Tibial nerve (tissue), 4 donors: Measurements from ENCODE around the gene RBBP5. TPM values are rescaled to one million over a fixed set of nuclear protein-coding genes. Genes with fewer than 3 reads are reported as not detected.

ENCODE experiments used
- DNase-seq, 2 donors: peaks; one replicate each; pipeline ENCODE4 v3.0.0-alpha.2; 2019; ENCODE audit warnings: low spot score in 2 of 2
- H3K27ac ChIP-seq, 4 donors: fragments of 200-600 bp; sonication (generic) in 3 of 4; one replicate each; pipeline ENCODE4 v1.5.1; 2017 to 2019; ENCODE audit warnings: mild to moderate bottlenecking in 1 of 4
- H3K27me3 ChIP-seq, 2 donors: fragments of 200-600 bp; sonication (generic) in 1 of 2; one replicate each; pipeline versions ENCODE4 v1.5.1 to v1.6.0; 2017 to 2019
- H3K36me3 ChIP-seq, 3 donors: fragments of 200-600 bp; sonication (generic); one replicate each; pipeline ENCODE4 v1.5.1; 2018 to 2019
- H3K4me1 ChIP-seq, 4 donors: fragments of 200-600 bp; sonication (generic) in 3 of 4; one replicate each; pipeline ENCODE4 v1.5.1; 2017 to 2019
- H3K4me3 ChIP-seq, 4 donors: fragments of 200-600 bp; sonication (generic) in 3 of 4; one replicate each; pipeline ENCODE4 v1.5.1; 2017 to 2019; ENCODE audit warnings: mild to moderate bottlenecking in 1 of 4, moderate library complexity in 1 of 4
- H3K9me3 ChIP-seq, 4 donors: fragments of 200-600 bp; sonication (generic) in 3 of 4; one replicate each; pipeline ENCODE4 v1.5.1; 2017 to 2019
- EP300 ChIP-seq, 2 donors: sonication (generic); formaldehyde crosslinking; IDR thresholded peaks; one replicate each; pipeline ENCODE4 v1.6.1; 2017; ENCODE audit warnings: antibody characterized with exemption in 2 of 2, mild to moderate bottlenecking in 1 of 2
- POLR2A ChIP-seq, 2 donors: fragments of 450-650 bp; IDR thresholded peaks; one replicate each; pipeline ENCODE4 v1.6.1; 2017; ENCODE audit warnings: antibody characterized with exemption in 2 of 2, mild to moderate bottlenecking in 2 of 2, moderate library complexity in 2 of 2
- WGBS, 2 donors: methylation state at CpG; one replicate each; pipeline ENCODE4 v1.1.5; 2018; 5-methylcytosine and 5-hydroxymethylcytosine counted together
- total RNA-seq, 4 donors: library from RNA; depleted of rRNA; stranded (reverse); fragments of >200 nt; gene quantifications; one replicate each; pipeline ENCODE4 v1.1.0, GENCODE V29; 2016
- TF ChIP-seq, protein P1 (sequence below), 5 experiments: fragments of 200-600 bp in 3 of 5; fragments of 450-650 bp in 2 of 5; sonication (generic) in 3 of 5; IDR thresholded peaks; one replicate each; pipeline ENCODE4 v1.5.1; 2016 to 2019; ENCODE audit warnings: antibody characterized with exemption in 5 of 5, mild to moderate bottlenecking in 3 of 5, moderate library complexity in 2 of 5

The RBBP5 gene
- total RNA-seq, 4 donors from 2014 or later: 12.5 to 18.4 (median 14.4) TPM

DNA sequence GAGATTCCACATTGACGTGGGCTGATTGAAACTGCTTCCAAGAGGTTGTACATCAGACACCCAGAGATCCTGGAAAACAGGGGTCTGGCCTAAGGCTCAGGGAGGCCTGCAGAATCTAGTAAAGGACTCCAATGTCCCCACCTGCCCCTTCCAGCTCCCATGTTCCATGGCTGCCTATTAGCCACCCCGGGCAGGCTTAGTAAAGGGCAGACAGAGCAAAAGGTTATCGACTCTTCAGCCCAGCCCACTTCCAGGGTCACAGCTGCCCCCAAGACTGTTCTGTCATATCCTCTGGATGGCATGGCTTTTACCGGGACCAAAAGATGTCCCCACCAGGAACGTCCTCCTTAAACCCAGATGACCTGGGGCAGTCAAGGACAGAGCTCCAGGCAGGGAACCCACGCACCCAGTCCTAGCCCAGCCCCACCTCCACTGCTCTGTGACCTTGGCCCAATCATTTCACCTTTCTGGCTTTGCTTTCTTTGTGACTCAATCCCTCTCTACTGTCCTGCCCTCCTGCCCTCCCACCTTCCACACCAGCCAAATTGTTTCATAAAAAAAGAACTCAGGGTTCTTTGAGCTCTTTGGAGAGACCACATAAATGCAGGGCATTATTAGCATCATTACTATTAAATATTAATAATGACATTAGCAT is 83.5 kb downstream of the RBBP5 start:
- no peak overlapping the region for H3K4me3 ChIP-seq
- H3K27ac ChIP-seq: no peak overlapping the region
- no peaks in the 10 kb centered on the region for H3K9me3 ChIP-seq
- peaks cover 0 to 2% of the 10 kb centered on the region in 2 donors for H3K27me3 ChIP-seq
- DNase-seq: no peak
- no peak for TF ChIP-seq POLR2A (IDR thresholded peaks at IDR 0.05)
- TF ChIP-seq EP300 (IDR thresholded peaks at IDR 0.05): no peak
- TF ChIP-seq, protein P1, sequence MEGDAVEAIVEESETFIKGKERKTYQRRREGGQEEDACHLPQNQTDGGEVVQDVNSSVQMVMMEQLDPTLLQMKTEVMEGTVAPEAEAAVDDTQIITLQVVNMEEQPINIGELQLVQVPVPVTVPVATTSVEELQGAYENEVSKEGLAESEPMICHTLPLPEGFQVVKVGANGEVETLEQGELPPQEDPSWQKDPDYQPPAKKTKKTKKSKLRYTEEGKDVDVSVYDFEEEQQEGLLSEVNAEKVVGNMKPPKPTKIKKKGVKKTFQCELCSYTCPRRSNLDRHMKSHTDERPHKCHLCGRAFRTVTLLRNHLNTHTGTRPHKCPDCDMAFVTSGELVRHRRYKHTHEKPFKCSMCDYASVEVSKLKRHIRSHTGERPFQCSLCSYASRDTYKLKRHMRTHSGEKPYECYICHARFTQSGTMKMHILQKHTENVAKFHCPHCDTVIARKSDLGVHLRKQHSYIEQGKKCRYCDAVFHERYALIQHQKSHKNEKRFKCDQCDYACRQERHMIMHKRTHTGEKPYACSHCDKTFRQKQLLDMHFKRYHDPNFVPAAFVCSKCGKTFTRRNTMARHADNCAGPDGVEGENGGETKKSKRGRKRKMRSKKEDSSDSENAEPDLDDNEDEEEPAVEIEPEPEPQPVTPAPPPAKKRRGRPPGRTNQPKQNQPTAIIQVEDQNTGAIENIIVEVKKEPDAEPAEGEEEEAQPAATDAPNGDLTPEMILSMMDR (IDR thresholded peaks at IDR 0.05): no peak
- peaks cover 0 to 10% (median 2%) of the 10 kb centered on the region in 4 donors for H3K4me1 ChIP-seq
- no peaks in the 10 kb centered on the region for H3K36me3 ChIP-seq
- WGBS, 2 donors: 73 to 85% methylated on average over 6 of the region's 6 CpGs

DNA sequence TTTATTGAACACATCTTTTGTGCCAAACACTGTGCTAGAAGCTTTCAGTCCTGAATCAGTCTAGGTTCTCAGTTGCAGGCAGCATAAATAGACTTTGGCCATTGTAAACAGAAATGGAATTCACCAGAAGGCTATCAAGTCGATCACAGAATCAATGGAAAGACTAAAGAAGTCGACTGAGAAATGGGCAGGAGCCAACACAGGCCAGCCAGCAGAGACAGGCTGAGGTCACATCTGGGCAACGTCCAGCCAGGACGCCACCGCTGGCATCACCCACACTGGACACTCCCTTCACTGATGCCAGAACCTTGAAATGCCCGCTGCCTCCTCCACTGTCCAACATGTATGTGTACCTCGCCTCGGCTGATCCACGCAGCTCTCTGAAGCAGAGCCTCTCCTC is 84.2 kb downstream of the RBBP5 start:
- Histone ChIP-seq H3K4me3 (no peak overlapping the region), H3K9me3 (no peaks in the 10 kb centered on the region), H3K27ac (no peak overlapping the region), H3K27me3 (no peaks in the 10 kb centered on the region), H3K36me3 (no peaks in the 10 kb centered on the region), H3K4me1 (peaks cover 0 to 3% (median under 1%) of the 10 kb centered on the region in 4 donors)
- no peak for DNase-seq
- WGBS, 2 donors: 50 to 73% methylated on average over 5 to 9 of the region's 9 CpGs
- TF ChIP-seq, protein P1 (IDR thresholded peaks at IDR 0.05): no peak
- TF ChIP-seq EP300 (IDR thresholded peaks at IDR 0.05): no peak
- no peak for TF ChIP-seq POLR2A (IDR thresholded peaks at IDR 0.05)

Other genes with a start within 250 kb of the RBBP5 start
- gene CNTN2, start 78.8 kb downstream of the RBBP5 start, total RNA-seq: 10 to 100 TPM in 2 of 4 donors, 1 to 10 TPM in 2; 6.1 to 22.2 (median 12.2) TPM
- gene TMEM81, start 37.5 kb downstream of the RBBP5 start, total RNA-seq: 1 to 10 TPM in 2 of 4 donors, under 1 TPM in 1, not detected in 1; 0.44 to 3.6 (median 2.3) TPM
- 10 to 100 TPM; 10.5 to 15.5 (median 14.1) TPM for gene DSTYK, start 89.7 kb upstream of the RBBP5 start, total RNA-seq
- 1 to 10 TPM; 2.4 to 4.8 (median 2.7) TPM for gene TMCC2, start 106.0 kb upstream of the RBBP5 start, total RNA-seq
- 1 to 10 TPM in 3 of 4 donors, under 1 TPM in 1; 0.60 to 5.3 (median 2.7) TPM for gene NUAK2, start 199.8 kb upstream of the RBBP5 start, total RNA-seq
- 1 to 10 TPM; 4.1 to 5.5 (median 4.6) TPM for gene KLHDC8A, start 234.9 kb upstream of the RBBP5 start, total RNA-seq